Activated CD8-positive, alpha-beta T cell treated with anti-CD3 and anti-CD28 coated beads, Interleukin-2, amount 10 ng/mL, durations not matched to agents 7 days and 5 days (primary cell): Measurements from ENCODE around the gene TTC39C. TPM values are rescaled to one million over a fixed set of nuclear protein-coding genes. Genes with fewer than 3 reads are reported as not detected.

Experiments
- ATAC-seq: fragments of 150-1000 bp; cut with Tn5 transposase; one replicate; pipeline ENCODE4 v1.10.0; 2021; ENCODE audit warnings: moderate library complexity
- CTCF ChIA-PET: fragments of 350-600 bp; sonication (Branson Sonifier 250); formaldehyde crosslinking; loops from one replicate; lab custom pipeline; 2021; ENCODE audit warnings: antibody characterized with exemption; lab: Charles Lee
- POLR2A ChIA-PET: fragments of 350-600 bp; sonication (Branson Sonifier 250); formaldehyde crosslinking; loops from one replicate; lab custom pipeline; 2021; ENCODE audit warnings: antibody characterized with exemption; lab: Charles Lee
- DNase-seq: peaks from one replicate; pipeline ENCODE4 v3.0.0-alpha.2; 2020
- H3K27ac Mint-ChIP-seq: one replicate; pipeline ENCODE4 v1.8.0; 2021; ENCODE audit warnings: mild to moderate bottlenecking, mixed read lengths
- H3K27me3 Mint-ChIP-seq: one replicate; pipeline ENCODE4 v1.8.0; 2021; ENCODE audit warnings: low read depth, mixed read lengths
- H3K36me3 Mint-ChIP-seq: one replicate; pipeline ENCODE4 v1.8.0; 2021; ENCODE audit warnings: low read depth, mixed read lengths
- H3K4me1 Mint-ChIP-seq: one replicate; pipeline ENCODE4 v1.8.0; 2021; ENCODE audit warnings: low read depth, mixed read lengths
- H3K4me3 Mint-ChIP-seq: one replicate; pipeline ENCODE4 v1.8.0; 2021; ENCODE audit warnings: mild to moderate bottlenecking, mixed read lengths
- H3K9me3 Mint-ChIP-seq: one replicate; pipeline ENCODE4 v1.8.0; 2022; ENCODE audit warnings: mixed read lengths; ENCODE audit not compliant: insufficient read depth
- total RNA-seq, 2 experiments: library from RNA; stranded (reverse); gene quantifications; one replicate each; pipeline ENCODE4 v1.2.3, GENCODE V29; 2021

TTC39C gene
- total RNA-seq, 2 experiments from 2014 or later, result 71.5 to 72.2 TPM

DNA sequence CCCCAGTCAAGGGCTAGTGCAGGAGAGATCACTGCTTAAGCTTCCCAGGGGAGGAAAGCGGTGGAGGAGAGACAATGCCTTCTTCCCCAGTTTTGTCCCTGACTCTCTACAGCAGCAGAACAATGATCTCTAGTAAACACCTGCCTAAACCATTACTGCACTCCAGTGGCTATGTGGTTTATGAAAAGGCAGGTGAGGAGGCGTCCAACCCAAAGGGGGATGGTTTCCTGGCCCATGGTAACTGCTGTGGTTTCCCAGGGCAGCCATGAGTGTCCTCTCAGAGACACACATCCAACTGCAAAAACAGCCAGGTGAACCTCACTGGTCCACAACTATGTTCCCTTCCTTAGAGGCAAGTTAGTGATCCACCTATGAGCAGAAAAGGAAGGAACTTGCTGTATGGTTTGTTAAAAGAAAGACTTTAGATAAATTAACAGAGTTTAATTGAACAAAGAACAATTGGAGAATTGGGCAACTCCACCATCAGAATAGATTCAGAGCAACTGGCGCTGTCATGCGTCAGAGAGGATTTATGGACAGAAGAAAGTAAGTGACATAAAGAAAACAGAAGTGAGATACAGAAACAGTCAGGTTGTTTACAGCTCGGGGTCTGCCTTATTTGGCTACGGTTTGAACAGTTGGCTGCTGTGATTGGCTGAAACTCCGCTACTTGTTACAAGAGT is 4.8 kb upstream of the TTC39C start:
- Mint-ChIP-seq H3K4me3 (peak overlapping the region; percentile 49), H3K9me3 (no peaks in the 10 kb centered on the region), H3K36me3 (no peaks in the 10 kb centered on the region), H3K4me1 (peaks cover 63% of the 10 kb centered on the region), H3K27ac (peak overlapping the region; percentile 82), H3K27me3 (no peaks in the 10 kb centered on the region)
- peak; percentile 70 for DNase-seq
- ChIA-PET CTCF (interaction anchor here (1.0 to 4.0 kb wide), 10 partner anchors 10 to 186 kb away, joined by 3 to 21 read pairs (median 3); no protein-coding TSS in a partner anchor), POLR2A (interaction anchor here (1.1 to 1.4 kb wide), 2 partner anchors 9 to 71 kb away, joined by 3 to 4 read pairs; no protein-coding TSS in a partner anchor)
- peak; percentile 8 for ATAC-seq

DNA sequence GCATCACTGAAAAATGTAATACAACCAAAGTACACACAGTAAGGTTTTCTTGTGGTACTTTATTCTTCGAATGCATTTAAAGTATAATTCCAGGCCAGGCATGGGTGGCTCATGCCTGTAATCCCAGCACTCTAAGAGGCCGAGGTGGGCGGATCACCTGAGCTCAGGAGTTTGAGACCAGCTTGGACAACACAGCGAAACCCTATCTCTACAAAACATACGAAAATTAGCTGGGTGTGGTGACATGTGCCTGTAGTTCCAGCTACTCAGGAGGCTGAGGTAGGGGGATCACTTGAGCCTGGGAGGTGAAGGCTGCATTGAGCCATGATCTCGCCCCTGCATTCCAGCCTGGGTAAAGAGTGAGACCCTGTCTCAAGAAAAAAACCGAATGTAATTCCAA is 3.9 kb upstream of the TTC39C start:
- POLR2A ChIA-PET, result interaction anchor here (0.5 to 1.4 kb wide), 9 partner anchors 9 to 81 kb away, joined by 3 to 4 read pairs (median 3); no protein-coding TSS in a partner anchor
- DNase-seq (no peak), ATAC-seq (no peak)
- CTCF ChIA-PET, result interaction anchor here (1.0 to 4.0 kb wide), 14 partner anchors 11 to 186 kb away, joined by 3 to 21 read pairs (median 3); no protein-coding TSS in a partner anchor
- H3K4me3 Mint-ChIP-seq, result peak overlapping the region; percentile 70
- H3K4me1 Mint-ChIP-seq, result peaks cover 59% of the 10 kb centered on the region
- H3K27me3 Mint-ChIP-seq, result no peaks in the 10 kb centered on the region
- peak overlapping the region; percentile 97 for H3K27ac Mint-ChIP-seq
- peaks cover 3% of the 10 kb centered on the region for H3K36me3 Mint-ChIP-seq
- no peaks in the 10 kb centered on the region for H3K9me3 Mint-ChIP-seq

DNA sequence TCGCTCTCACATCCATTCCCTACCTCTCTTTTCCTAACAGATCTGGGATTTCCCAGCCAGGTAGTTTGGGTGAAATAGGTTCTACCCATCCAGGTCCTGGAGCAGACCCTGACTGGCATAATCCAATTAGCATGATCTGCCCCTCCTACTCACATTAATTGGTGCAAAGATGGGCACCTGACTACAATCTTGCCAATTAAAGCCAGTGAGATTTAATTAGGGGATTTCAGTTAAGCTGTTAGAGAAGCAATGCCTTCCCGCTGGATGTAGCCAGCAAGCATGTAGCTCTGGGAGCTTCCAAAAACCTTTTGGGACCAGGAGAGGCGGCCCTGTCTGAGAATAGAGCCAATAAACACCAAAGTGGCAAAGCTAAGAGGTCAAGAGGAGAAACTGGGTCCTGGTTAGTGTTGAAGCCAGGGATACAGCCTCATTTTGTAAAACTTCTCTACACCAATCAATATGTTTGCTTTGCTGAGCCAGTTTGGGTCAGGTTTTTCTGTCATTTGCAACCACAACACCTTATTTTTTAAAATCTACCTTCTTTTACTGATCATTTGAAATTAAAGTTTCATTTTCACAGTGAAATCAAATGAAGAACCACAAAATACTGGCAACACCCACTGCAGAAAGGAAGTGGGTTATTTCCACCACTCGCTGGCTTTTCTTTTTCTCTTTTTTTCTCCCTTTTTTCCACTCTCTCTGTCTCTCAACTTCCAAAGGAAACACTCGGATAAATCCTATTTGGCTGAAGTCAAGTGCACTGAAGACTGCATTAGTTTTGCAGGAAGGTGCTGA is 3.2 kb upstream of the TTC39C start:
- no peak for ATAC-seq
- H3K4me1 Mint-ChIP-seq, result peaks cover 62% of the 10 kb centered on the region
- DNase-seq, result peak; percentile 65
- peak overlapping the region; percentile 97 for H3K27ac Mint-ChIP-seq
- CTCF ChIA-PET, result interaction anchor here (1.1 to 4.0 kb wide), 11 partner anchors 12 to 187 kb away, joined by 3 to 21 read pairs (median 3); no protein-coding TSS in a partner anchor
- H3K4me3 Mint-ChIP-seq, result peak overlapping the region; percentile 70
- POLR2A ChIA-PET, result interaction anchor here (0.5 to 1.4 kb wide), 10 partner anchors 8 to 82 kb away, joined by 3 to 4 read pairs (median 3); no protein-coding TSS in a partner anchor
- peaks cover 10% of the 10 kb centered on the region for H3K36me3 Mint-ChIP-seq
- no peaks in the 10 kb centered on the region for H3K9me3 Mint-ChIP-seq
- H3K27me3 Mint-ChIP-seq, result no peaks in the 10 kb centered on the region

DNA sequence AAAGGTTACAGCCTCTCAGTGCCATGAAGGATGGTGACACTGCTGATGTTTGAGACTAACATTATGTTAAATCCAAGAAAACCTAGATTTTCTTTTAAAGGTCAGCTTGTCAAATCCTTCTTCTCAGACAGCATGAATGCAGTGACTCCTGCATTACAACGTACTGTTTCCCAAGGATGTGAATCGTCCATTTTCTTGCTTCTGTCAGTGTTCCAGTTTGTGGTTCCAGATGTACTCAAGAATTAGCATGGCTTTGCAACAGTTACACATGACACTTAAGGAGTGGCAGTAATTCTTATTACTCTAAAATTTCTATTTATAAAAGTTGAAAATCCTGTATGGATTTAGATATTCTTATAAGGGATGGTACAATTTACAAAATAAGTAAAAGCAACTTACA is 1.5 kb upstream of the TTC39C start:
- no peak for ATAC-seq
- no peak for DNase-seq
- H3K4me1 Mint-ChIP-seq, result peaks cover 75% of the 10 kb centered on the region
- peak overlapping the region; percentile 70 for H3K4me3 Mint-ChIP-seq
- H3K27ac Mint-ChIP-seq, result peak overlapping the region; percentile 97
- no peaks in the 10 kb centered on the region for H3K27me3 Mint-ChIP-seq
- POLR2A ChIA-PET, result interaction anchor here (1.1 to 4.0 kb wide), 3 partner anchors 20 to 94 kb away, joined by 5 to 30 read pairs (median 6); no protein-coding TSS in a partner anchor
- CTCF ChIA-PET, result interaction anchor here (0.6 kb wide), 1 partner anchor 94 kb away, joined by 3 read pairs; no protein-coding TSS in a partner anchor
- H3K36me3 Mint-ChIP-seq, result peaks cover 23% of the 10 kb centered on the region
- H3K9me3 Mint-ChIP-seq, result no peaks in the 10 kb centered on the region

DNA sequence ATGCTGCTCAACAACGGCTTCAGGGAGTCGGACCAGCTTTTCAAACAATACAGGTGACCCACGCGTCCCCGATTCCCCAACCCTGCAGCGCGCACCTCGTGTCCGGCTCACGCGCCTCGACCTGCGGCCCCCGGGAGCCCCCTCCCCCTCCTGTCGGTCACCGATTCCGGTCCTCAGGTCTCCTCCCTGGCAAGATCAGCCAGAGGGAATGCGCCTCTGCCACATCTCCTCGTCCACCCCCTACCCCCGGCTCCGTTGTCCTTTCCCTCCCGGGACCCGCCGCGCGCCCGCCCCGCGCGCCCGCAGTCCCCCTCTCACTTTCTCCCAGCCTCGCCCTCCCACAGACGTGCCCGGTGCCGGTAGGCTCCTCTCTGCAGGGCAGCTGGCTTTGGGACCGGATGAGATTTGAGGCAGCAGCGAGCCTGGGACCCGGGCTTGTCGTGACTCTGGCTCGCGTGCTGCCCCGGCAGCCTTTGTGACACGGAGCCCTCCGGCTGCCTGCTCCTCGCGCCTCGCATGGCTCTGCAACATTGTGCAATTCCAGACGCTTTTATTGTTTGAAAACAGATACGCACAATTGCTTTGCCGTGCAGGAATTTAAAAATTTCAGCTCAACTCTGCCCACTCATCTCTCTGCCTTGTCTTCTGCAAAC is 558 bp downstream of the TTC39C start:
- Mint-ChIP-seq H3K27me3 (no peaks in the 10 kb centered on the region), H3K4me3 (peak overlapping the region; percentile 95), H3K4me1 (peaks cover 75% of the 10 kb centered on the region)

DNA sequence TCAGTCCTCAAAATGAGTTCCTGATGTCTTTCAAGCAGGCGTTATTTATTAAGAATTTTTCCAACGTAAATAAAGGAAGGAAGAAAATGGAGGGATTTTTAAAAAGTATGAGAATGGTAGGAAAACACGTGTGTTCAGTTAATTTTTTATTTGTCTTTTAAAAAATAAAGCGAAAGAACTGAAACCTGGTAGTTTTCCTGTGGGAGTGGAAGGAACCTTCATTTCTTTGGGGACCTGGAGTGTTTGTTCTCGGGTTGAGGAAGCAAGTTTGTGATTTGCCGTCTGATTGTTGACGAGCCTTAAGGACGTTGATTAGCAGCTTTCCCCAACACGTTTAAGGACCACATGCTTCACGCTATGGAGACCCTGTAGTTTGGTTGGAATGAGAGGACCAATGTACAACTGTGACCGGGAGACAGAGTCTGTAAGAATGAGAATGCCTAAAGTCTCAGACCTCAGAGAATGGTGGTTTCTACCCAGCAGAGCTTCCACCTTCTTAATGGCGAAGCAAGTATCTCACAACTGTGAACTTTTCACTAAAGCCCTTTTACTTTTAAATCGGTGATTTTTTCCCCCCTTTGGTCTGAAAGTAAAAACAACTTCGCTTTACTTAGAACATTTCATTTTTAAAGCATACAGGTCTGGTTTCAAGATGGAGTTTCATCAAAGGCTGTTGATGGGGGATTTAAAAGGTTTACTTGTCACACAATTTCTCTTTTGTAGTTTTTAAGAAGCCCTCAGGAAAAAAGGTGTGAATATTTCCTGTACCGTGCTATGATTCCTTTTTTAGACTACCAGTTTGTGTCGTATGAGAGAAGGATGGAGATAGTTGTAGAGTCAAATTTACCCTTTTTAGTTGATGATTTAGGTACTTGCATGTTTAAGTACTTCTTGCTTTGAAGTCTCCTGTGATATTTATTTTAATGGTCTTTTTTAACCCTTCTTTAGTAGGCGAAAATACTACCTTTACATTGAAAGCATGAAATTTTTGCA is 1.4 kb downstream of the TTC39C start:
- Mint-ChIP-seq H3K4me3 (peak overlapping the region; percentile 95), H3K36me3 (peaks cover 46% of the 10 kb centered on the region), H3K4me1 (peaks cover 75% of the 10 kb centered on the region), H3K9me3 (no peaks in the 10 kb centered on the region), H3K27me3 (no peaks in the 10 kb centered on the region), H3K27ac (peak overlapping the region; percentile 91)
- DNase-seq (no peak), ATAC-seq (no peak)
- ChIA-PET CTCF (interaction anchor here (0.9 to 1.8 kb wide), 6 partner anchors 38 to 1087 kb away, joined by 3 to 5 read pairs (median 4); no protein-coding TSS in a partner anchor), POLR2A (interaction anchor here (0.6 to 4.0 kb wide), 5 partner anchors 17 to 513 kb away, joined by 3 to 30 read pairs (median 3); partner anchors contain the start of gene RMC1)

More for the DNA sequence above, 558 bp downstream of the TTC39C start:
- Mint-ChIP-seq H3K27ac (peak overlapping the region; percentile 91), H3K36me3 (peaks cover 37% of the 10 kb centered on the region), H3K9me3 (no peaks in the 10 kb centered on the region)
- POLR2A ChIA-PET, result interaction anchor here (0.6 to 4.0 kb wide), 9 partner anchors 16 to 512 kb away, joined by 3 to 30 read pairs (median 4); partner anchors contain the start of gene RMC1
- DNase-seq (peak; percentile 68), ATAC-seq (peak; percentile 13)
- CTCF ChIA-PET, result interaction anchor here (0.9 to 1.8 kb wide), 5 partner anchors 37 to 1086 kb away, joined by 3 to 5 read pairs (median 4); no protein-coding TSS in a partner anchor

DNA sequence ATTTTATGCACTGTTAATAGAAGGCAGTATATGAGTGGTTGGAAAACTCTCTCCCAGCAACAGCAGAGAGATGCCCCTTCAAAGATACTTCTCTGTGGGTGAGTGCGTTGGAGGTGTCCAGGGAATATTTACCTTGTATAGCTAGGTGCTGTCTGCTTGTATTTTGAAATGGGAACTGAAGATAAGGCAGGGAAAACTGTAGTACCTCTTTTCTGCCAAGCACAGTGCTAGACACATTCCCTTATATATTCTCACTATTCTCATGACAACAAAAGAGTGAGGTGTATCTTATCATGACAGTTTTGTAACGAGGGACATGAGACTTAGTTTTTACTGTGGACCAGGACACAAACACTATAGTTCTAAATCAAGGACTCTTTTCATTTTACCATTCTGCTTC is 2.1 kb downstream of the TTC39C start:
- CTCF ChIA-PET, result interaction anchor here (1.0 to 1.6 kb wide), 2 partner anchors 39 to 60 kb away, joined by 3 to 4 read pairs; no protein-coding TSS in a partner anchor

DNA sequence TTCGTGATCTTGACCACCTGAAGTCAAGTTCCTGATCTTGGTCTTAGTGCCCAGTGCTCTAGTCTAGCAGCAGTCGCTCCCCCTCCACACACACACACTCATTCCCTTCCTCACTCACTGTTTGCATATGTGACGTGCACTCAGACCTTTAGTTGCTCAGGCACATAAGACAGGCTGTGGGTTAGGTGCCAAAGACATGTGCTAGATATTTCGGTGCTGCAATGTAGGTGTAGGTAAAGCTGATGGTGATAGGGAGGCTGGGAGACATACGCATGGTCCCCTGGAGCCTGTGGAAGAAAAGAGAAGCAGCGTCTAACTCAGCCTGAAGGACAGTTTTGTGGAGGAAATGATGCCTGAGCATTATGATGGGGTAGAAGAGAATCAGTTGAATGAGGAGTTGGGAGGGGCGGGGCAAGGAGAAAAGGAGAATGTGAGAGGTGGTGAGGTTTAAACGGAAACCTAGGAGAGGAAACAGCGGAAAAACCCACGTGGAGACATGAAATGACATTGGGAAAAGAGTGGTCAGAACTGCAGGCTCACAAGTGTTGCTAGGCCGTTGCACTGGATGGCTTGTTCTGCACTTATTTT is 3.8 kb downstream of the TTC39C start:
- peaks cover 77% of the 10 kb centered on the region for H3K4me1 Mint-ChIP-seq
- peak overlapping the region; percentile 26 for H3K4me3 Mint-ChIP-seq
- H3K27me3 Mint-ChIP-seq, result no peaks in the 10 kb centered on the region
- H3K9me3 Mint-ChIP-seq, result no peaks in the 10 kb centered on the region
- H3K36me3 Mint-ChIP-seq, result peaks cover 69% of the 10 kb centered on the region
- DNase-seq (no peak), ATAC-seq (no peak)
- POLR2A ChIA-PET, result interaction anchor here (0.6 kb wide), 1 partner anchor 18 kb away, joined by 3 read pairs; no protein-coding TSS in a partner anchor
- peak overlapping the region; percentile 62 for H3K27ac Mint-ChIP-seq
- CTCF ChIA-PET, result no interaction called here

More for the DNA sequence above, 2.1 kb downstream of the TTC39C start:
- POLR2A ChIA-PET, result no interaction called here
- DNase-seq, result no peak
- peaks cover 53% of the 10 kb centered on the region for H3K36me3 Mint-ChIP-seq
- ATAC-seq, result no peak
- H3K9me3 Mint-ChIP-seq, result no peaks in the 10 kb centered on the region
- no peaks in the 10 kb centered on the region for H3K27me3 Mint-ChIP-seq
- H3K4me1 Mint-ChIP-seq, result peaks cover 75% of the 10 kb centered on the region
- peak overlapping the region; percentile 91 for H3K27ac Mint-ChIP-seq
- H3K4me3 Mint-ChIP-seq, result peak overlapping the region; percentile 95

DNA sequence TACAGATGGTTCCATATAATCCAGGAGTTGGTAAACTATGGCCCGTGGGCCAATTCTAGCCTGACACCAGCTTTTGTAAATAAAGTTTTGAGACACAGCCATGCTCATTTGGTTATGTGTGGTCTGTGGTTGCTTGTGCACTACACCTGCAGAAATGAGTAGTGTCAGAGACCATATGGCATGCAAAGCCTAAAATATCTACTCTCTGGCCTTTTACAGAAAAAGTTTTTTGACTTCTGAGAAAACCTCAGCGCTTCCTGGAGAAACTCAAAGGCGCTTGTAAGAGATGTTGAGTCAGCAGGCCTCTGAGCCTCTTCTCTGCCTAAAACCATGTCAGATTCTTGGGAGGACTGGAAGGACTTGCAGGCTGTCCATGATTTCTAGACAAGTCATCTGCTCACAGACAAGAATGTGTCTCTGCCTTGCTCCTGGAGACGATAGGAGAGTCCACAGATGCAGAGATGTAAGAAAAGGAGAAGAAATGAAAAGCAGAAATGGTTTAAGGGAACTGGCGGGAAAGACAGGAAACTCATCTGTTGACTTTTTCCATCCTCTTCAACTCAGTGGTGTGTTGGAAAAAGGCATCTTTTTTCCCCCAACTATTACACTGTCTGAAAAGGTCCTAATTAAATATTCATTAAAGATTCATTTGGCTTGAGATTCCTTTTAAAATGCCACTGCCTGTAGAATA is 5.2 kb downstream of the TTC39C start:
- ATAC-seq (peak; percentile 80), DNase-seq (peak; percentile 85)
- ChIA-PET POLR2A (interaction anchor here (0.7 kb wide), 1 partner anchor 9 kb away, joined by 3 read pairs; no protein-coding TSS in a partner anchor), CTCF (no interaction called here)
- H3K27ac Mint-ChIP-seq, result peak overlapping the region; percentile 94
- no peaks in the 10 kb centered on the region for H3K9me3 Mint-ChIP-seq
- no peaks in the 10 kb centered on the region for H3K27me3 Mint-ChIP-seq
- peaks cover 79% of the 10 kb centered on the region for H3K36me3 Mint-ChIP-seq
- H3K4me1 Mint-ChIP-seq, result peaks cover 85% of the 10 kb centered on the region
- peak overlapping the region; percentile 73 for H3K4me3 Mint-ChIP-seq
